C4-2B (cell line): ENCODE data around the gene EXOSC5.

Experiments
- H3K27ac ChIP-seq: fragments of 450-650 bp; 2 replicates; pipeline ENCODE4 v1.5.1; 2017
- CTCF ChIP-seq: fragments of 450-650 bp; conservative IDR thresholded peaks from 2 replicates; pipeline ENCODE4 v1.5.1; 2017; ENCODE audit warnings: mild to moderate bottlenecking
- ZFX ChIP-seq: fragments of 450-650 bp; IDR thresholded peaks from 2 replicates; pipeline ENCODE4 v1.6.1; 2017

The EXOSC5 gene

GRCh38 chr19:41399525-41399924 is 2.4 kb upstream of the EXOSC5 start:
- no peak overlapping the region for H3K27ac ChIP-seq
- TF ChIP-seq ZFX: no peak
- no peak for TF ChIP-seq CTCF

GRCh38 chr19:41399091-41399490 is 1.9 kb upstream of the EXOSC5 start:
- no peak overlapping the region for H3K27ac ChIP-seq
- TF ChIP-seq ZFX: no peak
- TF ChIP-seq CTCF: no peak

GRCh38 chr19:41398598-41398997 is 1.4 kb upstream of the EXOSC5 start:
- H3K27ac ChIP-seq: no peak overlapping the region
- TF ChIP-seq ZFX (no peak), CTCF (no peak)

- TF ChIP-seq ZFX: no peak
- TF ChIP-seq CTCF: no peak
- peak overlapping the region; percentile 92 for H3K27ac ChIP-seq
These were observed 875 bp upstream of the EXOSC5 start for GRCh38 chr19:41398050-41398418.

GRCh38 chr19:41395355-41395754 is 1.8 kb downstream of the EXOSC5 start:
- TF ChIP-seq ZFX: no peak
- no peak for TF ChIP-seq CTCF
- no peak overlapping the region for H3K27ac ChIP-seq

- no peak overlapping the region for H3K27ac ChIP-seq
These were observed 4.4 kb downstream of the EXOSC5 start for GRCh38 chr19:41392775-41393174.

GRCh38 chr19:41391618-41392017 is 5.5 kb downstream of the EXOSC5 start:
- H3K27ac ChIP-seq: no peak overlapping the region
- TF ChIP-seq ZFX (no peak), CTCF (no peak)

More at GRCh38 chr19:41392775-41393174, 4.4 kb downstream of the EXOSC5 start:
- TF ChIP-seq ZFX: no peak
- TF ChIP-seq CTCF: no peak
